ENCODE measurements around the gene KCNG3.

The KCNG3 gene

GRCh38 chr2:42486145-42486906 lies 7.5 kb downstream of the KCNG3 start:
- no peak for DNase-seq

GRCh38 chr2:42480402-42480801 lies 13.4 kb downstream of the KCNG3 start:
- no peak for DNase-seq

- peak; percentile 78 for DNase-seq
These were observed 18.9 kb downstream of the KCNG3 start for GRCh38 chr2:42474765-42475454.

- no peak for DNase-seq
These were observed 23.1 kb downstream of the KCNG3 start for GRCh38 chr2:42470706-42471105.

- DNase-seq, result no peak
These were observed 29.2 kb downstream of the KCNG3 start for GRCh38 chr2:42464631-42465030.

GRCh38 chr2:42463570-42463969 lies 30.2 kb downstream of the KCNG3 start:
- DNase-seq, result no peak

GRCh38 chr2:42459296-42459695 lies 34.5 kb downstream of the KCNG3 start:
- no peak for DNase-seq

- DNase-seq, result no peak
These were observed 35.4 kb downstream of the KCNG3 start for GRCh38 chr2:42458396-42458795.

GRCh38 chr2:42457011-42457410 lies 36.8 kb downstream of the KCNG3 start:
- DNase-seq, result no peak

GRCh38 chr2:42456126-42456839 lies 37.5 kb downstream of the KCNG3 start:
- no peak for DNase-seq

GRCh38 chr2:42452545-42452944 lies 41.2 kb downstream of the KCNG3 start:
- DNase-seq, result no peak

- no peak for DNase-seq
These were observed 43.6 kb downstream of the KCNG3 start for GRCh38 chr2:42450136-42450535.

GRCh38 chr2:42449163-42450087 lies 44.4 kb downstream of the KCNG3 start:
- no peak for DNase-seq

GRCh38 chr2:42448163-42448562 lies 45.6 kb downstream of the KCNG3 start:
- DNase-seq, result no peak

- no peak for DNase-seq
These were observed 47.1 kb downstream of the KCNG3 start for GRCh38 chr2:42446503-42447271.

- no peak for DNase-seq
These were observed 49.9 kb downstream of the KCNG3 start for GRCh38 chr2:42443718-42444399.

GRCh38 chr2:42442774-42443173 lies 51.0 kb downstream of the KCNG3 start:
- DNase-seq, result no peak

- DNase-seq, result no peak
These were observed 55.1 kb downstream of the KCNG3 start for GRCh38 chr2:42438685-42439084.

- DNase-seq, result no peak
These were observed 57.4 kb downstream of the KCNG3 start for GRCh38 chr2:42436370-42436769.

- DNase-seq, result no peak
These were observed 58.2 kb downstream of the KCNG3 start for GRCh38 chr2:42435628-42436027.

- DNase-seq, result no peak
These were observed 63.6 kb downstream of the KCNG3 start for GRCh38 chr2:42430188-42430587.
